Measurements from ENCODE around the gene VENTX.

Gene VENTX

DNA sequence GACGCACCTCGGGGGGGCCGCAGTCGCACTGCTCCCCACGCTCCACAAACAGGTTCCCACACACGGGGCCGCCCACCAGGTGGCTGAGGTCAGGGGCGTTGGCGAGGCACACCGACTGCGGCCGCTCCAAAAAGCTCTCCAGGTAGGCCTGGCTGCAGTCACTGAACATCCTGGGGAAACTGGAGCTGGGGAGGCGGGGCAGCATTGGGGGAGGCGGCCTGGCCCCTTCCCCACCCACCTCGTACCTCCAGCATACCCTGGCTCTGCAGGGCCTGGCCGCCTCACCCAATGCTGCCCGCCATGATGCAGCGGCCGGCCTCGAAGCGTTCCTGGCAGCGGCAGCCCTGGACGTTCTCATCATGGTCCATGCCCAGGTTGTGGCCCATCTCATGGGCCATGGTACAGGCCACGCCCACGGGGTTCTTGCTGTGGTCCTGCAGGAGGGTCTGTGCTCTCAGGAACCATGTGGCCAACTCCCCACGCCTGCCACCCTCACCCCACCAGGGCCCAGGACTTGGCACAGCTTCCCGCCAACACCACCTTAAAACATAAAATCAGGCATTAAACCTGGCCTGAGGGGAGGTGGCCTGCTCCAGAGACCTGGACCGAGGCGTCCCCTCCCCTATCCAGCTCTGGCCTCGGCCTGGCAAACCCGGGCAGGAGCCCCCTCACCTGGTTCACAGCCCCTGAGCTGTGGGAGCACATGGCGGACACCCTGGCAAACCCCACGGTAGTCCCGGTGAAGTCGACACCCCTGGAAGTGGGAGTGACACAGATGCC lies 34.1 kb downstream of the VENTX start:
- no peak for DNase-seq (ENCODE audit: low spot score)

DNA sequence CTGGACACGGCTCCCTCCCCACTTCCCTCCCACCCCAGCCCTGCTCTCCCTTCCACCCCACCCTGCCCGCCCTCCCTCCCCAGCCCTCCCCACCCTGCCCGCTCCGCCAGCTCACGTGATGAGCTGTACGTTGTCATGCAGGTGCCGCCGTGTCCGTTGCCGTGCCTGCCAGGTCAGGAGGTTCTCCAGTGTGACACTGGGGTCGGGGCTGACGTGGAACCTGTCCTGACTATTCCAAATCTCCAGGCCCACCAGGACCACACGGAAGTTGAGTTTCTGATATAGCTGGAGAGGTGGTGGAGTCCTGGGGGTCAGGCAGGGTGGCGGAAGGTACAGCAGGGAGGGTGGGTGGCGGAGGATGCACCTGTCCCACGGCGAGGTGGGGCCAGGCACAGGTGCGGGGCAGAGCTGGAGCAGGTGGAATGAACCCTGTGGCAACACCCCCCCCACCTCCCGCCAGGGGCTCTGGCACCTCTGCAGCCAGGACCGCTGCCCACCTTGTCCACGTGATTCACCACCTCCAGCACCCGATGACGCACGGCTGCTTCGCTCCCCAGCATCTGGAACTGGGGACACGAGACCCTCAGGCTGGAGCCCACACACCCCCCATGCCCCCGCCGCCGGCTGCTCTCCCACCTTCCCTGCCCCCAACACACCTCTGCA lies 34.8 kb downstream of the VENTX start:
- no peak for DNase-seq (ENCODE audit: low spot score)

DNA sequence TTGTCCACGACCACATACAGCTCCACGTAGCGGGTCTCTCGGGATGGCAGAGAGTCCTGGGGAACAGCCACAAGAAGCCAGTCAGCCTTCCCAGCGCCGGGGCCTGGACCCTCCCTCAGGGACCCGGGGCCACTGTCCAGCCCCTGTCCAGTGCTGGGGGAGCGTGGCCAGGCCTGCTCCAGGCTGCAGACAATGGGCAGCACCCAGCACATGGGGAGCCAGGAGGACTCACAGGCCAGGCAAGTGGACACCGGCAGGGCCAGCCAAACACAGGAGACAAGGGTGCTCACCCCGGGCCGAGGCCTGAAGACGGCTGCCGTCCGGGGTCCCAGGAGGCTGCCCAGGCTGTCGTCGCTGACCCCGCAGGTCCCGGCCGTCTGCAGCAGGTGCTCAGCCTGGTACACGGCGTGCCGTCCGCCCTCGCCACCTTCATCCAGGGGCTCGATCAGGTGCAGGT lies 35.3 kb downstream of the VENTX start:
- no peak for DNase-seq (ENCODE audit: low spot score)

DNA sequence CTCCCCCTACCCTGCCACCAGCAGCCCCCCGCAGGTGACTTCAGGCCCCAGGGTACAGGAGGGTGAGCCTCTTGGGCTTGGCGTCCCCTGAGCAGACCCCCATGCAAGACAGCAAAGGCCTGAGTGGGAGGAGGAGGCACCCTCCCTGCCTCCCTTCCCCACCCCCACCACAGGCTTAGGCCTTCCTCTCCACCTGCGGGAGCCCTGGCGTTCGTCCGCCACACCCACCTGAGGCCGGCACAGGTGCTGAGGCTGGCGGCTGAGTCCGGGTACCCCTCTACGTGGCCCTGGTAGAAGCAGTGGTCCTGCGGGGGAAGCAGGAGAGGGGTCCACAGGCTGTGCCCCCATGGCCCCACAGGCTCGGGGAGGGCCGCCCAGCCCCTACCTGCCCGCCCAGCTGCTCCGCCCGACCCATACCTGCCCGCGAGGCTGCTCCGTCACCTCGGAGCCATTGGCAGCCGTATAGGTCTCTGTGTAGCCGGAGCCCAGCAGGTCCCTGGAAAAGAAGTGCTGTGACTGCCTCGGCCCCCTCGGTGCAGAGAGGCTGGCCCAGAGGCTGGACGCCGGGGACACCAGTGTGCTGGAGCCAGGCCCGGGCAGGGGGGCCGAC lies 36.0 kb downstream of the VENTX start:
- no peak for DNase-seq (ENCODE audit: low spot score)

DNA sequence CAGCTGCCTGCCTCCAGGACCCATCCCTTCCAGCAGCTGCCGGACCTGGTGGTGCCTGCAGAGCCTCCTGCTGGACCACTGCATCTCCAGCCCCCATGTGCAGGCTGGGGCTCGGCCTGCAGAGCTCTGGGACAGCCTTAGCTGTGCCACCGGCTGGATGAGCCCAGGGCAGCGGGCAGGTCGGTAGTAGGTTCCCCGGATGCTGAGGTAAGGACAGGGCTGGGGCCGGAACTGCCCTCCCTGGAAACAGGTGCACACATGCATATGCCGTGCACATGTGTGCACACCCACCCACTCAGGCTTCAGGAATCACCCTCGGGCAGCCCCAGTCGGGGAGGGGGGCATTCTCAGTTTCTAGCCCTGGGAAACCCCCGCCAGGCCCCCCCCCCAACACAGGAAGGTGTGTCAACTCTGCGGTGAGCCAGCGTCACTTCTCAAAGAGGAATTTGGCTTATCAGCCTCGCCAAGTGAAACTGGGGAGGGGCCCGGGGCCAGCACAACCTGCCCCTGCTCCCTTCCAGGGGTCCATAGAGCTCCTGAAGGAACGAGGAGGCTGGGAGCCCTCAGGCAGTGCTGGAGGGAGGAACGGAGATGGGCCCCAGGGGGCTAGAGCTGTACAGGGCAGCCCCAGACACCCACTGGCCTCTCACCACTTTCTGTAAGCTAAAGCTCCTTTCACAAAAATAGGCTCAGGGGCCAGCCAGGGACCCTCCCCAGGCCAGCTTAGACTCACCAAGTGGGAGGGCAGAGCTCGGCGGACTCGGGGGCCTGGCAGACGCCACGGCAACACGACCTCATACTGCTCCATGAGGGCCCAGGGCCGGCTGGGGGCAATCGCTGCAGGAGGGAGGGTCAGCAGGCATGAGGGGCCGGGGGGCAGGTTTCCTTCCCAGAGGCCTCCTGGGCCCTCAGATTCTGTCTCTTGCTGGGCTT lies 37.4 kb downstream of the VENTX start:
- DNase-seq (ENCODE audit: low spot score), result no peak

DNA sequence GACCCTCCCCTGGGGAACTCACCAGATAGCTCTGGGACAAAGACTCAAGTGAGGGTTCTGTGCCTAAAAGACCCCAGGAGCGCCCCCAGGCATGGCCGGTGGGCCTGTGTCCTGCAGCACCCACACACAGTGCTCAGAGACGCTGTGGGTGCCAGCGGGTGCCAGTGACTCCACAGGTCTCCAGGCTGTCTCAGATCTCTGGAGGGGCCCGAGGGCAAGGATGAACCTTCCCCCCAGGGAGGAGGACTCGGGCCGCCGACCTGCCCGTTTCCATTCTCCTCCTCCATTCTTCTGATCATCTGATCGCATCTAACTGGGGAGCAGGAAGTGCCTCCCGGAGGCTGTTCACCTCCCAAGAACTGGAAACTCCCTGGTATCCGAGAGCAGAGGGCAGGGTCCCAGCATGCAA lies 38.0 kb downstream of the VENTX start:
- DNase-seq (ENCODE audit: low spot score), result no peak

DNA sequence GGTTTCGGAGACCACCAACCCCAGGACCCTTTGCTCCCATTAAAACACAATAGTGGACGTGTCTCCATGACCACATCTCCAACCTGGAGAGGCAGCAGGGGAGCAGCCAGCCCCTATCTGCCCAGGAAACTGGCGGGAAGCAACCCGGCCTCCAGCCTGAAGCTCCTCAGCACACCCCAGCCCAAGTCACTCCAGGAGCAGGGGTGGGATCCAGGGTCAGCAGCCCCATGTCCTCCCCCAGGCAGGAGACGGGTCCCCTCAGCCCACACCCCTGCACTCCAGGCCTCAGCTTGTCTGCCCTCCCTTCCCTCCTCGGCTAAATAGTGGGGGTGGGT lies 38.4 kb downstream of the VENTX start:
- no peak for DNase-seq (ENCODE audit: low spot score)

DNA sequence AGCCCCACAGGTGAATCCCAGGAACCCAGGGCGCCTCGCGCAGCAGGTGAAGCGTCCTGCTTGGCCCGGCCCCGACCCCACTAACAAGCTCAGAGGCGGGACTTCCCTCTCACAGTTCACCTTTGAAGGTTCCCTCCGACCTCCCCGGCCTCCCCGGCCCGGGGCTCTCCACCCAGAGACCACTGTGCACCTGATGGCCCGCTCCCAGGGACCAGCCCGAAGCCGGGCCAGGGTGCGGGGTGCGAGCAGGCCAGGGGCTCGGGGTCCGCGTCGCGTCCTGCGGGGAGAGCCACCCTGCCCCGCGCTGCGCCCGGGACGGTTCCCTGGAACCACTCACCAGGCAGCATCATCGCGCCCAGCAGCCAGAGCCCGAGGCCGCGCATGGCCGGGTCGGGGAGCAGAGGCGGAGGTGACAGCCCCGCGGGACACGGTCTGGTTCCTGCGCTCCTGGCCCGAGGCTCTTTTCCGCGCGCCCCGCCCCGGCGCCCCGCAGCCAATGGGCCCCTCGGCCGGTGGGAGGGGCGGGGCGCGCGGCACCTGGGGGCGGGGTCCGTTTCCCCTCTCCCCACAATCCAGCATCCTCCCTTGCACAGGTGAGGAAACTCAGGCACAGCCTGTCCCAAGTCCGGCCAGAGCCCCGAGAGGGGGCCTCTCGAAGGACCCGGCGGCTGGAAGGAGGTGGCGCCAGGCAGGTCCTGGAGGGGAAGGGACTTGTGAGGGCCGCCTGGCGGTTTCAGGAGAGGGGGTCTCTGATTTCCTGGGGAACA lies 39.0 kb downstream of the VENTX start, which contains the start of gene ADAM8:
Gene ADAM8, minus strand, starts transcription at position 434 of the 767 bp plus-strand sequence. Its CDS starts 51 bp downstream, at position 383.
- no peak for DNase-seq (ENCODE audit: low spot score)

DNA sequence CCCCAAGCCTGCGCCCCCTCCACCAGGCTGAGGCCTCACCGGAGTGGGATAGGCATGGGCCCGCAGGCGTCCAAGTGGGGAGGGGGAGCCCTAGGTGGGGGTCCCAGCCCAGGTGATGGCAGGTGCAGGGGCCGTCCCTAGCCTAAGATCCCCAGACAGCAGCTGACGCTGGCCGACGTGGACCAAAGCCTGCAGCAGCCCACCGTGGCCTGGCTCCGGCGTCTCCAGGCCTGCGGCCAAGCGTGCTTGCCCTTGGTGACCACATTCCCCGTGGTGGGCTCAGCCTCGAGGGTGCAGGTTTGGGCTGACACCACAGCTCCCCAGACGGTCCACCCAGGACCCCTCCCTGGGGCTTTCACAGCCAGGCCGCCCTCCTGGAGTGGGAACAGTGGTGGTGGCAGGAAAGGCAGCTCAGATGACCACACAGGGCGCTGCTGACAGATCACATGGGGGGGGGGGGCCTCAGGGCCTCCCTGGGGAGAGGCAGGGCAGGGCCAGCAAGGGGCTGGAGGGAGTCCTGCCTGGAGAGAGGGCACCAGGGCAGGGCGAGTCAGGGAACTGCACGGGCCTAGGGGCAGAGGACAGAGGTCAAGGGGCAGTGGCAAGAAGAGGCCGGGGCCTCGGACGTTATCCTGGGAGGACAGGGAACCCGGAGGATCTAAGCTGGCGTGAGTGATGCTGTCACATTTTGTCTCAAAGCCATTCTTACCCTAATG lies 39.8 kb downstream of the VENTX start:
- peak; percentile 40 for DNase-seq (ENCODE audit: low spot score)

DNA sequence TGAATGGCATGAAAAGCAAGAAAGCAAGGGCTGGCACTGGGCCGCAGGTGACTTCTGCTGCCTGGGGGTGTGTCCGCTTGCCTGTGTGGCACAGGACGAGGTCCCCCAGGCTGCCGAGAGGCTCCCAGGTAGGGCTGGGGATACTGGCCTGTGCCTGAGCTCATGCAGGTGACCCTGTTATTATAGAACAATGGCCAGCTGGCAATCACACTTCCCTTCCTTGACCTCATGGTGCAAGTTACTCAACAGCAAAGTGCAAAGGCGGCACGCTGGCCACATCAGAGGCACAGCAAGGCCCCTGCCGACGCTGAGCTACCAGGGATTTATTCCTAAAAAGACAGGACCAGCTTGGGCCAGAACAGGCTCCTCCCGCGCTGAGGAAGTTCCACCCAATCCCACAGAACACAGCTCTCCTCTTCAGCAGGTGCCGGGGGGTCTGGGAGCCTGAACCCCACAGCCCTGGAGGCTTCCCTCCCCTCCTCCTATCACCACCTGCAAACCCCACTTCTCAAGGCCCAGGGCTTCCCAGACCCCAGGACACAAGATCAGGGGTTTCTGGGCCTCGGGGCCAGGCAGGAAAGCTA lies 40.4 kb downstream of the VENTX start:
- peak; percentile 59 for DNase-seq (ENCODE audit: low spot score)

DNA sequence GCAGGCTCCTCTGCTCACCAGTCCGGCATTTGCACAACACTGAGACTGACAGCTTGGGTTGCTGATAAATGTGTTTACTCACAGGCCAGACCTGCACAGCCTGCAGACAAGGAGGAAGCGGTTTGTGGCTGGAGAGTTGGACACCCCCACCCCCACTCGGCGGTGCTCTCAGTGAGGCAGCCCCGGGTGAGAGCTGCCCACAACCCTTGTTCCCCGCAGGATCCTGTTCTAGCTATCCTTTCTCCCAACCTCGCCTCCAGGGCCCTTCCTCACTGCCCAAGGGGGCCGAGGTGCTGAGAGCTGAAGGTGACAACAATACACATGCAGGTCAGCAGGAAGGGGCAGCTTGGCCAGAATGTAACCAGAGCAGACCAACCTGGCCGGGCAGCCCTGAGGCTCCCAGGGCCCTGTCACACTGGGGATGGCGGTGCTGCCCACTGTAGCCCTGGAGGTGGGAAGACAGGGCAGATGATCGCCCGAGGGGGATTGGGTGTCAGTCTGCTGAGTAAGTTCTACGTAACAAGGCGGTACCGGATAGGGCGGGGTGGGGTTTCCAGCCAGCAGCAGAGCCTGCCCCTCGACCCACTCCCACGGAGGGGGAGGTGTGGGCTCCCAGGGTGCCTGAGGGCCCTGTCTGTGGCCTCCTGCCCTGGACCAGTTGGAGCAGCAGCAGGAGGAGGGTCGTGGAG lies 41.1 kb downstream of the VENTX start:
- peak; percentile 95 for DNase-seq (ENCODE audit: low spot score)

DNA sequence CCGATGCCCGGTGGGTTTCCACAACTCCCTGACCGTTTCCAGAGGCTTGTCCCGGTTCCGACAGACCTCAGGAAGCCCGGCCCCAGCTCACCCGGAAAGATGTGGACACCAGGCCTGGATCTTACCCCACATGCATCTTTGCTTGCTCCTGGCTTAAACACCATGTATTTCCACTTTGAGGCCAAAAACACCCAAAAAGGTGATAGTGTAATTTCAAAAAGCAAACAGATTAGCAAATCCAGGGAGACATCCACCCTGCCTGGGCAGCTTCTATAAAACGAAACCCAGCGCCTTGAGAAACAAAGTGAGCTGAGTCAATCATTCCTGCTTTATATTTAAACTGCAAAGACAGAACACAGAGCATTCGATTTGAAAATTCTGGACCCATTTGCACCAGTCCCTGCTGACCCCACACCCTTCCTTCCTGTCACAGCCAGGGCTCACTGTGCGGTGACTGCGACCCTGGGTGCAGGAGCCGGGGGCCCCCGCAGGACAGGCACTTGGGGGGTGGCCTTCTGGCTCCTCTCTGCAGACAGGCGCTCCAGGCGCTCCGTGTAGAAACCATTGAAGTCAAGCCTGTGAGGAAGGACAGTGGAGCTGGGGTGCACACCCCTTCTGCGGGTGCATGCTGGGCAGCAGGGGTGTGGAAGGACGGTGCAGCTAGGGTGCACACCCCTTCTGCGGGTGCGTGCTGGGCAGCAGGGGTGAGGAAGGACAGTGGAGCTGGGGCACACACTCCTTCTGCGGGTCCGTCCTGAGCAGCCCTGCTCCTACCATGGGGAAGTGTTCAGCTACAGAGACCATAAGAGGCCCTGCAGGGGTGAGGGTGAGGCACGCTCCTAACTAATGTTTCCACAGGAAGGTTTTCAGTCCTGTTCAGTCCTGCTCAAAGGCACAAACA lies 41.9 kb downstream of the VENTX start:
- no peak for DNase-seq (ENCODE audit: low spot score)

DNA sequence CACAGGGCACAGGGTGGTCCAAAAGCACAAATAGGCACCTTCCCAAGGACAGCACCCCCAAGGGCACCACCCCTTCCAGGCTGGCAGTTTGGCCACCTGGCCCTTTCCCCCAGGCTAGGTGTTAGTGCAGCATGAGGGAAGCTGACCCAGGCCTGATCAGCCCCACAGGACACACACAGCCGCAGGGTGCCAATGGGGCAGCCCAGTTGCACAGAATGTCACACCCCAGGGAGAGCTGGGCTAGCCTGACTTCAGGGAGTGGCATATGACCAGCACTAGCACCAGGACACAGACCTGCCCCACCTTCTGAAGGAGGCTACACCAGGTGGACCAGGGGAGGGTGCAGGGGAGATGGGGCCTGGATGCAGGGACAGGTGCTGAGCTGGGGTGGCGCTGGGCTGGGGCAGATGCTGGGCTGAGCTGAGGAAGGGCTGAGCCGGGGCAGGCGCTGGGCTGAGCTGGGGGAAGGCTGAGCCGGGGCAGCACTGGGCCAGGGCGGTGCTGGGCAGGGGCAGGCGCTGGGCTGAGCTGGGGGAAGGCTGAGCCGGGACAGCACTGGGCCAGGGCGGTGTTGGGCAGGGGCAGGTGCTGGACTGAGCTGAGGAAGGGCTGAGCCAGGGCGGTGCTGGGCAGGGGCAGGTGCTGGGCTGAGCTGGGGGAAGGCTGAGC lies 42.9 kb downstream of the VENTX start:
- DNase-seq (ENCODE audit: low spot score), result no peak

DNA sequence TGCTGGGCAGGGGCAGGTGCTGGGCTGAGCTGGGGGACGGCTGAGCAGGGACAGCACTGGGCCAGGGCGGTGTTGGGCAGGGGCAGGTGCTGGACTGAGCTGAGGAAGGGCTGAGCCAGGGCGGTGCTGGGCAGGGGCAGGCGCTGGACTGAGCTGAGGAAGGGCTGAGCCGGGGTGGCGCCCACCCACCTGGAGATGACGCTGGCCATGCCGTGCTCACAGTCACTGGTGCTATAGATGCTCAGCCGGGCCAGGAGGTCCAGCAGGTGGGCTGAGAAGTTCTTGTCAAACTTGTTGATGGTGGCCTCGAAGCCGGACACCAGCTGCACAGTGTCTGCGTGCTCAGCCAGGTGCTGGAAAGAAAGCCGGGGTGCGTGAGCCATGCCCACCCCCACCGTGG lies 43.4 kb downstream of the VENTX start:
- DNase-seq (ENCODE audit: low spot score), result no peak

DNA sequence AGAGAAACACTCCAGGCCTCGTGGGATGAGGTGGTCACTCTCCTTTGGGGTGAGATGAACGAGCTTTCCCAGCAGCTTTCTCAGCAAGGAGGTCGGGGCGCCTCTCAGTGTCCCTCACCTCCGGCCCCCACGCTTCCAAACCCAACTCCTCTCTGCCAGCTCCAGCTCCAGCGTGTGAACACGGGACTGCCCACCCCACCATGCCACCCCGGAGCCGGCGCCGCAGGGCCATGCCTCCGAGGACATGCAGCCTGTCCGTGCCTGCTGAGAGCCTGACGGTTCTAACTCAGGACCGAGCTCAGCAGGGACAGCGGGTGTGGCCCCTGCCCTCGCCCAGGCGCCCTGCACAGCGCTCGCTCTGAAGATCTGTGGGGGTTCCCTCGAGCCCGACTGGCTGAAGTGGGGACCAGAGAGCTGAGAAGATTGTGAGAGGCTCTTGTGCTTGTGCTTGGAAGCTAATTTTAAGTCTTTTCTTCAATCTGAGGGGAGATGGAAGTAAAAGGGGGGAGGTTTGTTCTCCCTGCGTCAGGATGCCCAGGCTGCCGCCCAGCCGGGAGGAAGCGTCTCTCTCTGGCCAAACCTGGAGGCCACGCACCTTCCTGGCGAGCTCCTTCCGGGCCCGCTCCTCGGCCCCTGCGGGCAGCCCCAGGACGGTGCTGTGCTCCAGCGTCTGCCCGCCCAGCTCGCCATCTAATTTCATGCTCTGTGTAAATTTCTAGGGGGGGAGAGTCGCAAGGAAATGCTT lies 44.1 kb downstream of the VENTX start:
- no peak for DNase-seq (ENCODE audit: low spot score)

DNA sequence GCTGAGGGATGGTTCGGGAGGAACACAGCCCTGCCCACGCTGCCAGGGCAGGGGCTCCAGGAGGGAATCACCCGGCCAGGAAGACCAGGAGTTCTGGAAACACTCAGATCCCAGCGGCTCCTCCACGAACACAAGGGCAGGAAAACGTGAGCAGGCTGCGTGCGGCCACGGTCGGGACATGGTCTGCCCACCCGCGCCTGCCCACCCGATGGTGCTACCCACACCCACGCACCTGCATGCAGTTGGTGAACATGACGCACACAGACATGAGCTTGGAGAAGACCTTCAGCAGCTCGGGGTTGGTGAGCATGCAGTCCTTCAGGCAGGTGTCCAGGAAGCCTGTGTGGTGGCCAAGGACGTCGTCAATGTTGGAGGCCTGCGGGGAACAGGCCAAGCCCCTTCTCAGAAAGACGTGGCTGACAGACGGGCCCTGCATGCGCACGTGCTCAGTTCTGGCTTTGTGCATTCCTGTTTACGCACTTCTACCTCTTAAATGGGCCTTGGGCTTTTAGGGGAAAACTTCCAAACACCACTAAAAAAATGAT lies 45.3 kb downstream of the VENTX start:
- no peak for DNase-seq (ENCODE audit: low spot score)

DNA sequence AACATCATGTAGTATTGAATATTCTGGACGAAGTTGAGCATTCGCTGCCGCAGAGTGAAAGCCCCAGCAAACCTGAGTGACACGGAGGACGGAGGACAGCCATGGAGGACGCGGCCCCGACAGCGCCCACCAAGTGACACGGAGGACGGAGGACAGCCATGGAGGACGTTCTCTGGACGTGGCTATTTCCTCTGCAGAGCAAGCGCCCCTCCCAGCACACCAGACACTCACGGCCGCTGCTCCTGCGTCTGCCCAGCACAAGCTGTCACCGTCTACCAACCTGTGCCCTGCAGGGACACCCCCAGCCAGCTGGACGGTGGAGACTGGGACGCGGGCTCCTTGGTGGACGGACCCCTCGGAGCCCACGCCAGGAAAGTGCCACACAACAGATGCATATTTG lies 46.3 kb downstream of the VENTX start:
- no peak for DNase-seq (ENCODE audit: low spot score)

All from HuH-7.5 (cell line).